GM12872 (cell line): ENCODE results near the gene TMPRSS3.

Source experiments
- CTCF ChIP-seq: IDR thresholded peaks from 3 replicates; pipeline ENCODE4 v1.5.1; 2011; ENCODE audit warnings: low read depth, mild to moderate bottlenecking, low read length, moderate library complexity; ENCODE audit not compliant: insufficient read depth

Gene TMPRSS3

GRCh38 chr21:42386034-42386591, 9.7 kb downstream of the TMPRSS3 start:
- no peak for TF ChIP-seq CTCF

- no peak for TF ChIP-seq CTCF
Measured at GRCh38 chr21:42385619-42386018, 10.2 kb downstream of the TMPRSS3 start.

- TF ChIP-seq CTCF, result no peak
Measured at GRCh38 chr21:42384989-42385388, 10.9 kb downstream of the TMPRSS3 start.

- no peak for TF ChIP-seq CTCF
Measured at GRCh38 chr21:42384156-42384945, 11.5 kb downstream of the TMPRSS3 start.

- no peak for TF ChIP-seq CTCF
Measured at GRCh38 chr21:42383331-42383730, 12.5 kb downstream of the TMPRSS3 start.

- no peak for TF ChIP-seq CTCF
Measured at GRCh38 chr21:42382915-42383314, 12.9 kb downstream of the TMPRSS3 start.

GRCh38 chr21:42381347-42381984, 14.4 kb downstream of the TMPRSS3 start:
- TF ChIP-seq CTCF, result peak; percentile 82
